Measurements from ENCODE around the gene CD274.

- TF ChIP-seq CTCF (IDR thresholded peaks at IDR 0.05), result no peak
- TF ChIP-seq POLR2A (IDR thresholded peaks at IDR 0.05), result no peak
These were observed 64.9 kb downstream of the CD274 start for GRCh38 chr9:5515261-5515650.

Data from esophagus squamous epithelium (tissue), 4 donors.